ENCODE data around the gene COPE. TPM values are rescaled to one million over a fixed set of nuclear protein-coding genes. Genes with fewer than 3 reads are reported as not detected.

The COPE gene
- polyA plus RNA-seq, 1 donor from 2014 or later, result 397 TPM

DNA sequence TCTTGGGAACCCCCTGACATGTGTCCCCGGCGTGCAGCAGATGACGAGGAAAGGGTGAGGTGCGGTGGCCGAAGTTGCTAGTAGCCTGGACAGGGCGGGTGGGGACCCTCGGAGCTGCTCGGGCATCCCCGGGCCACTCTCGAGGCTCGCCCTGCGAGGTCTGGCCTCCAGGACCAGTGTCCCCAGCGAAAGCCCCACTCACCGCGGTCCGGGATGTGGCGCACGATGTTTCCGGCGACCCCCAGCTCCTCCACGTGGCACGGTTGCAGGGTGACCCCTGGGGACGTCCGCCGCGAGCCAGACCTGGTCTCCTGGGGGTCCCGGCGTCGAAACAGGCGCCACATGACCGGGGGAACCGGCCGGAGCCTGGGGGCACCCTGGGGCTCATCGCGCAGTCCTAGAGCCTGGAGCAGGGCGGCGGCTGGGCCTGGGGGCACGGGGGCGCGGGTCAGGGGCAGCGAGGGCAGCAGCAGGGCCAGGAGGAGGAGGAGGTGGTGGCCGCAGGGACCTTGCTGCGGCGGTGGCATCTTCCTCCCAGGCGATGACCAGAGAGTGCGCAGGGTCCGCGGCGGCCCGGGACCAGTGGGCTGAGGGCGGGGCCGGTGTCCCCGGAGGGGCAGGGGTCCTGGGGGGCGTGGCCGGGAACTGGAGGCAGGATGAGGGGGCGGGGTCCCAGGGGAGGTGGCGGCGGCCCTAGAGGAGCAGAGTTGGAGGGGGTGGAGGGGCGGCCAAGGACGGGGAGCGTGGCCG, 49.2 kb downstream of the COPE start:
- H3F3A ChIP-seq (ENCODE audit: insufficient read depth, low read length, poor library complexity, severe bottlenecking), result no peaks in the 10 kb centered on the region
- H3K4me3 ChIP-seq (ENCODE audit: low read length), result no peak overlapping the region
- no peak overlapping the region for H3K27ac ChIP-seq (ENCODE audit: low read length)
- H3K27me3 ChIP-seq (ENCODE audit: insufficient read depth, low read depth, low read length), result no peaks in the 10 kb centered on the region
- no peak overlapping the region for H2AFZ ChIP-seq (ENCODE audit: low read depth, low read length)
- H3K9me3 ChIP-seq (ENCODE audit: low read length), result no peaks in the 10 kb centered on the region
- H4K20me1 ChIP-seq (ENCODE audit: insufficient read depth), result no peaks in the 10 kb centered on the region
- no peaks in the 10 kb centered on the region for H3K79me2 ChIP-seq (replicated peaks; ENCODE audit: insufficient read depth, low read length)
- H3K4me2 ChIP-seq (ENCODE audit: low read length), result no peak overlapping the region
- H3K9me2 ChIP-seq (ENCODE audit: insufficient read depth, low read length), result no peaks in the 10 kb centered on the region
- TF ChIP-seq SMC3 (conservative IDR thresholded peaks at IDR 0.05; ENCODE audit: poor library complexity), result no peak
- no peak for TF ChIP-seq EZH2 (IDR thresholded peaks at IDR 0.05; ENCODE audit: borderline replicate concordance, insufficient read depth, low read length, poor library complexity, severe bottlenecking)
- no peak for TF ChIP-seq EP300 (conservative IDR thresholded peaks at IDR 0.05; ENCODE audit: poor library complexity, severe bottlenecking)
- no peak for TF ChIP-seq MXI1 (conservative IDR thresholded peaks at IDR 0.05; ENCODE audit: poor library complexity, severe bottlenecking)
- TF ChIP-seq, protein P1, sequence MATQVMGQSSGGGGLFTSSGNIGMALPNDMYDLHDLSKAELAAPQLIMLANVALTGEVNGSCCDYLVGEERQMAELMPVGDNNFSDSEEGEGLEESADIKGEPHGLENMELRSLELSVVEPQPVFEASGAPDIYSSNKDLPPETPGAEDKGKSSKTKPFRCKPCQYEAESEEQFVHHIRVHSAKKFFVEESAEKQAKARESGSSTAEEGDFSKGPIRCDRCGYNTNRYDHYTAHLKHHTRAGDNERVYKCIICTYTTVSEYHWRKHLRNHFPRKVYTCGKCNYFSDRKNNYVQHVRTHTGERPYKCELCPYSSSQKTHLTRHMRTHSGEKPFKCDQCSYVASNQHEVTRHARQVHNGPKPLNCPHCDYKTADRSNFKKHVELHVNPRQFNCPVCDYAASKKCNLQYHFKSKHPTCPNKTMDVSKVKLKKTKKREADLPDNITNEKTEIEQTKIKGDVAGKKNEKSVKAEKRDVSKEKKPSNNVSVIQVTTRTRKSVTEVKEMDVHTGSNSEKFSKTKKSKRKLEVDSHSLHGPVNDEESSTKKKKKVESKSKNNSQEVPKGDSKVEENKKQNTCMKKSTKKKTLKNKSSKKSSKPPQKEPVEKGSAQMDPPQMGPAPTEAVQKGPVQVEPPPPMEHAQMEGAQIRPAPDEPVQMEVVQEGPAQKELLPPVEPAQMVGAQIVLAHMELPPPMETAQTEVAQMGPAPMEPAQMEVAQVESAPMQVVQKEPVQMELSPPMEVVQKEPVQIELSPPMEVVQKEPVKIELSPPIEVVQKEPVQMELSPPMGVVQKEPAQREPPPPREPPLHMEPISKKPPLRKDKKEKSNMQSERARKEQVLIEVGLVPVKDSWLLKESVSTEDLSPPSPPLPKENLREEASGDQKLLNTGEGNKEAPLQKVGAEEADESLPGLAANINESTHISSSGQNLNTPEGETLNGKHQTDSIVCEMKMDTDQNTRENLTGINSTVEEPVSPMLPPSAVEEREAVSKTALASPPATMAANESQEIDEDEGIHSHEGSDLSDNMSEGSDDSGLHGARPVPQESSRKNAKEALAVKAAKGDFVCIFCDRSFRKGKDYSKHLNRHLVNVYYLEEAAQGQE (IDR thresholded peaks at IDR 0.05; ENCODE audit: borderline replicate concordance), result no peak
- TF ChIP-seq RAD21 (conservative IDR thresholded peaks at IDR 0.05), result no peak
- TF ChIP-seq, protein P2, sequence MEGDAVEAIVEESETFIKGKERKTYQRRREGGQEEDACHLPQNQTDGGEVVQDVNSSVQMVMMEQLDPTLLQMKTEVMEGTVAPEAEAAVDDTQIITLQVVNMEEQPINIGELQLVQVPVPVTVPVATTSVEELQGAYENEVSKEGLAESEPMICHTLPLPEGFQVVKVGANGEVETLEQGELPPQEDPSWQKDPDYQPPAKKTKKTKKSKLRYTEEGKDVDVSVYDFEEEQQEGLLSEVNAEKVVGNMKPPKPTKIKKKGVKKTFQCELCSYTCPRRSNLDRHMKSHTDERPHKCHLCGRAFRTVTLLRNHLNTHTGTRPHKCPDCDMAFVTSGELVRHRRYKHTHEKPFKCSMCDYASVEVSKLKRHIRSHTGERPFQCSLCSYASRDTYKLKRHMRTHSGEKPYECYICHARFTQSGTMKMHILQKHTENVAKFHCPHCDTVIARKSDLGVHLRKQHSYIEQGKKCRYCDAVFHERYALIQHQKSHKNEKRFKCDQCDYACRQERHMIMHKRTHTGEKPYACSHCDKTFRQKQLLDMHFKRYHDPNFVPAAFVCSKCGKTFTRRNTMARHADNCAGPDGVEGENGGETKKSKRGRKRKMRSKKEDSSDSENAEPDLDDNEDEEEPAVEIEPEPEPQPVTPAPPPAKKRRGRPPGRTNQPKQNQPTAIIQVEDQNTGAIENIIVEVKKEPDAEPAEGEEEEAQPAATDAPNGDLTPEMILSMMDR (IDR thresholded peaks at IDR 0.05; ENCODE audit: poor library complexity, severe bottlenecking), result no peak
- no peak for TF ChIP-seq POLR2AphosphoS5 (IDR thresholded peaks at IDR 0.05)
- TF ChIP-seq TAF1 (IDR thresholded peaks at IDR 0.05; ENCODE audit: low read depth), result no peak
- no peaks in the 10 kb centered on the region for H3K36me3 ChIP-seq (ENCODE audit: insufficient read depth, low read length)
- no peak overlapping the region for H3K9ac ChIP-seq (ENCODE audit: low read length)

DNA sequence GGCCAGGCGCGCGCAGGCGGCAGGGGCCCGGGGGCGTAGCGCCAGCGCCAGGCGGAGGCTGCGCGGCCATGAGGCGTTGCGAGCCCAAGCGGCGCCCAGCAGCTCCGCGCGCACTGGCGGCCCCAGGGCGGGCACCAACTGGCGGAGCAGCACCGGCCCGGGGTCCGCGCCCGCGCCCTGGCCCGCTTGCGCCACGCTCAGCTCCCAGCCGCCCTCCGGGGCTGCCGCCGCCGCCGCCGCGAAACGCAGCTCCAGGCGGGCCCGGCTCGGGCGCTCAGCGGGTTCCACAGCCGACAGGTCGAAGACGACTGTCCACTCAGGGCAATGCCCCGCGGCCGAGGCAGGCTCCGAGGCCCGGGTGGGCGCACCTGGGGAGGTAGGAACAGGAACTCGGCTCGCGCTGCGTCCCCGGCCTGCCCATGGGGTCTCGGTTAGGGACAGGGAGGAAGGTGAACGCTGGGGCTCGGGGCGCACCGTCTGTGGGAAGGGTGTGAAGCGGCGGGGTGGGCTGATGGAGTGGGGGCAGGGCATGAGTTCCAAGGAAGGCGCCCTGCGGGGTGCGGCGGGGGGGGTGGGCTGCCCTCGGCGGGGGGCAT, 50.1 kb downstream of the COPE start:
- Histone ChIP-seq H3K9ac (ENCODE audit: low read length) (no peak overlapping the region), H3F3A (ENCODE audit: insufficient read depth, low read length, poor library complexity, severe bottlenecking) (no peaks in the 10 kb centered on the region), H3K27ac (ENCODE audit: low read length) (no peak overlapping the region), H3K4me3 (ENCODE audit: low read length) (no peak overlapping the region), H3K27me3 (ENCODE audit: insufficient read depth, low read depth, low read length) (no peaks in the 10 kb centered on the region), H3K9me3 (ENCODE audit: low read length) (no peaks in the 10 kb centered on the region), H4K20me1 (ENCODE audit: insufficient read depth) (no peaks in the 10 kb centered on the region), H3K79me2 (replicated peaks; ENCODE audit: insufficient read depth, low read length) (no peaks in the 10 kb centered on the region), H3K4me2 (ENCODE audit: low read length) (no peak overlapping the region), H3K36me3 (ENCODE audit: insufficient read depth, low read length) (no peaks in the 10 kb centered on the region), H2AFZ (ENCODE audit: low read depth, low read length) (no peak overlapping the region), H3K9me2 (ENCODE audit: insufficient read depth, low read length) (no peaks in the 10 kb centered on the region)
- no peak for TF ChIP-seq EZH2 (IDR thresholded peaks at IDR 0.05; ENCODE audit: borderline replicate concordance, insufficient read depth, low read length, poor library complexity, severe bottlenecking)
- no peak for TF ChIP-seq RAD21 (conservative IDR thresholded peaks at IDR 0.05)
- TF ChIP-seq, protein P1 (IDR thresholded peaks at IDR 0.05; ENCODE audit: borderline replicate concordance), result no peak
- no peak for TF ChIP-seq TAF1 (IDR thresholded peaks at IDR 0.05; ENCODE audit: low read depth)
- no peak for TF ChIP-seq MXI1 (conservative IDR thresholded peaks at IDR 0.05; ENCODE audit: poor library complexity, severe bottlenecking)
- no peak for TF ChIP-seq POLR2AphosphoS5 (IDR thresholded peaks at IDR 0.05)
- TF ChIP-seq SMC3 (conservative IDR thresholded peaks at IDR 0.05; ENCODE audit: poor library complexity), result no peak
- TF ChIP-seq, protein P2 (IDR thresholded peaks at IDR 0.05; ENCODE audit: poor library complexity, severe bottlenecking), result no peak
- no peak for TF ChIP-seq EP300 (conservative IDR thresholded peaks at IDR 0.05; ENCODE audit: poor library complexity, severe bottlenecking)
